HEK293T (cell line): Measurements from ENCODE around the gene GABPB2.

Source experiments
- CTCF ChIA-PET: fragments of 350-600 bp; formaldehyde crosslinking; extraction: SDS; loops from one replicate; lab custom pipeline; 2021; ENCODE audit warnings: antibody characterized with exemption, inconsistent platforms; lab: Yijun Ruan, JAX
- POLR2A ChIA-PET: fragments of 350-600 bp; formaldehyde crosslinking; extraction: SDS; loops from one replicate; lab custom pipeline; 2020; ENCODE audit warnings: antibody characterized with exemption, inconsistent platforms; lab: Yijun Ruan, JAX
- DNase-seq: peaks from one replicate; pipeline ENCODE4 v3.0.0; 2012; ENCODE audit warnings: mixed read lengths; ENCODE audit errors: extremely low spot score
- ARNT ChIP-seq: fragments of 450-650 bp; IDR thresholded peaks from 2 replicates; pipeline ENCODE4 v1.6.1; 2017; ENCODE audit warnings: mild to moderate bottlenecking
- BHLHE40 ChIP-seq: fragments of 450-650 bp; IDR thresholded peaks from 2 replicates; pipeline ENCODE4 v1.6.1; 2016; ENCODE audit warnings: mild to moderate bottlenecking, moderate library complexity, borderline replicate concordance
- CTBP1 ChIP-seq: fragments of 450-650 bp; IDR thresholded peaks from 2 replicates; pipeline ENCODE4 v1.6.1; 2016; ENCODE audit warnings: borderline replicate concordance
- ELF4 ChIP-seq: fragments of 450-650 bp; IDR thresholded peaks from 2 replicates; pipeline ENCODE4 v1.6.1; 2017; ENCODE audit warnings: antibody characterized with exemption
- FOXA1 ChIP-seq: fragments of 450-650 bp; IDR thresholded peaks from 2 replicates; pipeline ENCODE4 v1.6.1; 2016; ENCODE audit warnings: mild to moderate bottlenecking
- FOXK2 ChIP-seq: fragments of 450-650 bp; IDR thresholded peaks from 2 replicates; pipeline ENCODE4 v1.6.1; 2016; ENCODE audit warnings: mild to moderate bottlenecking
- FOXM1 ChIP-seq: fragments of 450-650 bp; IDR thresholded peaks from 2 replicates; pipeline ENCODE4 v1.6.1; 2017; ENCODE audit warnings: mild to moderate bottlenecking, borderline replicate concordance
- HDGF ChIP-seq: fragments of 450-650 bp; IDR thresholded peaks from 2 replicates; pipeline ENCODE4 v1.6.1; 2017; ENCODE audit warnings: antibody characterized with exemption, borderline replicate concordance
- L3MBTL2 ChIP-seq: fragments of 450-650 bp; conservative IDR thresholded peaks from 2 replicates; pipeline ENCODE4 v1.6.1; 2016; ENCODE audit warnings: mild to moderate bottlenecking
- LEF1 ChIP-seq: fragments of 450-650 bp; IDR thresholded peaks from 2 replicates; pipeline ENCODE4 v1.6.1; 2017; ENCODE audit warnings: mild to moderate bottlenecking, borderline replicate concordance
- NFRKB ChIP-seq: fragments of 450-650 bp; IDR thresholded peaks from 2 replicates; pipeline ENCODE4 v1.6.1; 2016; ENCODE audit warnings: mild to moderate bottlenecking, moderate library complexity
- SP1 ChIP-seq: fragments of 450-650 bp; IDR thresholded peaks from 2 replicates; pipeline ENCODE4 v1.6.1; 2017
- SUZ12 ChIP-seq: fragments of 450-650 bp; IDR thresholded peaks from 2 replicates; pipeline ENCODE4 v1.6.1; 2016; ENCODE audit warnings: mild to moderate bottlenecking
- TARDBP ChIP-seq: fragments of 450-650 bp; IDR thresholded peaks from 2 replicates; pipeline ENCODE4 v1.6.1; 2016
- ZNF384 ChIP-seq: fragments of 450-650 bp; IDR thresholded peaks from 2 replicates; pipeline ENCODE4 v1.6.1; 2016
- TF ChIP-seq, protein P1 (sequence below): fragments of 450-650 bp; IDR thresholded peaks from 2 replicates; pipeline ENCODE4 v1.6.1; 2016

The GABPB2 gene

DNA sequence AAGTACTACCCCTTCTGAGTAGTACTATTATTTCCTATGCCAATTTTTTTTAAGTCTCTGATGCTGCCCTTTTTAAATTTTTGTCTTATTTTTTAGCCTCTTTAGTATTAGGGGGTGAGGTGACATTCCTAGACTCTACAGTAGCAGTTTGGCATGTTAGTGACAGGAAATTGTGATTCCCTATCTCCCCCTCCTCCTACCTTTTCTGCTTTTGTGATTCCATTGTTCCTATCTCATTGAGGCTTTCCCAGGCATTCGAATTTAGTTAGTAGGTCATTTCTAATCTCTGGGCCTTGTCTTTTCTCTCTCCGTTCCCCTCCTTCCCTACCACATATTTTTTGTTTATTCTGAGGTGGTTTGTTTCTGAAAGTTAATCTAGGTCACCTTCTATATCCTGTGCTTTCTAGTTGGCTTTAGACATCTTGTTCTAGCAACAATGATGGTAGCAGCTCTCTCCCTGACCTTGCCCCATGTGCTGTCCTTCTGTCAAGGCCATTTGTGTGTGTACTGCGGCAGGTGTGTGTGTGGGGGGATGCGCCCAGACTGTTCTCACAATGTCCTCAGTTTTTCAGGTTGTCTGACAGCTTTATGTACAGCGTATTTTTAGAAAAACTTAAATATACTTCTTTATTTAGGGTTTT is 54.3 kb downstream of the GABPB2 start:
- ChIA-PET CTCF (no interaction called here), POLR2A (no interaction called here)
- TF ChIP-seq LEF1 (no peak), HDGF (no peak), ELF4 (no peak), ZNF384 (no peak), ARNT (no peak), NFRKB (no peak), TARDBP (no peak), CTBP1 (no peak), FOXM1 (no peak), SP1 (no peak), SUZ12 (no peak), FOXA1 (no peak), L3MBTL2 (no peak), FOXK2 (no peak)
- TF ChIP-seq, protein P1, sequence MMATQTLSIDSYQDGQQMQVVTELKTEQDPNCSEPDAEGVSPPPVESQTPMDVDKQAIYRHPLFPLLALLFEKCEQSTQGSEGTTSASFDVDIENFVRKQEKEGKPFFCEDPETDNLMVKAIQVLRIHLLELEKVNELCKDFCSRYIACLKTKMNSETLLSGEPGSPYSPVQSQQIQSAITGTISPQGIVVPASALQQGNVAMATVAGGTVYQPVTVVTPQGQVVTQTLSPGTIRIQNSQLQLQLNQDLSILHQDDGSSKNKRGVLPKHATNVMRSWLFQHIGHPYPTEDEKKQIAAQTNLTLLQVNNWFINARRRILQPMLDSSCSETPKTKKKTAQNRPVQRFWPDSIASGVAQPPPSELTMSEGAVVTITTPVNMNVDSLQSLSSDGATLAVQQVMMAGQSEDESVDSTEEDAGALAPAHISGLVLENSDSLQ = no peak
- DNase-seq = no peak

DNA sequence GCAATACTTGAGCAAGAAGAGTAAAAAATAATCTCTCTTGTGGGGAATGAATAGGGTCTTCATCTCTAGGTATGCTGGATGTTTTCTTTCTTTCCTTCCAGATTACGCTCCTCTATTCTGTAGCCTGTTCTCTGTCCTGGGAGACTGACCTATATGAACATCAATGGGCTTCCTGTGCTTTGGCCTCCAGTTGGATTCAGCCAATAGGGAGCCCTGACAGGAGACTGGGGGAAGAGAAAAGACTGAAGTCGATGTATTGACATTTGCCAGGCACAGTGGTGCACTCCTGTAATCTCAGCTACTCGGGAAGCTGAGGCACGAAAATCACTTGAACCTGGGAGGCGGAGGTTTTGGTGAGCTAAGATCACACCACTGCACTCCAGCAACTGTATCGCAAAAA is 58.2 kb downstream of the GABPB2 start:
- ChIA-PET POLR2A (no interaction called here), CTCF (interaction anchor here (0.6 to 2.2 kb wide), 2 partner anchors 29 to 57 kb away, joined by 4 to 7 read pairs; no protein-coding TSS in a partner anchor)
- TF ChIP-seq ARNT (no peak), CTBP1 (no peak), TARDBP (no peak), L3MBTL2 (no peak), FOXM1 (no peak), SUZ12 (no peak), ELF4 (no peak), LEF1 (no peak), SP1 (no peak), FOXA1 (no peak), HDGF (no peak), NFRKB (no peak), ZNF384 (no peak), BHLHE40 (no peak), FOXK2 (no peak)
- TF ChIP-seq, protein P1 = no peak
- no peak for DNase-seq

DNA sequence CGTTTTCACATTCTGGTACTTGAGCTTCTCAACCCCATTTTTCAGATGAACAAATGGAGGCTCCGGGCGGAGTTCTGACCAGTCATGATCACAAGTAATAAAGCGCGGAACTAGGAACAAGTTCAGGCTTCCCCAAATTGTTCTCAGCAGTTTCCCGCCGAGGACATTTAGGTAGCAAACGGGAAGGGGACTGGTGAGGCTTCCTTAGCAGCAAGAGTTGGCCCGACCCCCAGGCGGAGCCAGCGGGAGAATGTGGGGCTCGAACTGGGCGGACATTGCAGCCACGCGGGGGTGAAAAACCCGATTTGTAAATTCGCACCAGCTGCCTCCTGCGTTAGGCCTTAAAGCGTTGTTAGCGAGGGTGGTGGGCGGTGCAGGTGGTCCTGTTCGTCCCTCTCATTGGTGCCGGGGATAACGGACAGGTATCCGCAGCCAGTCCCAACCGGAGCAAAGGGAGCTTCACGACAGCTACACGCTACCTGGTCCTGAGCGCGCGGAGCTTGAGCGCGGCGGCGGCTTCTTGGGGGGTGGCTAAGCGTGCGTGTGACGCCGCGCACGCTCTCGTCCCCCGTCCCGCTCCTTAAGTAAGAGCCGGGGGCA is 60.5 kb downstream of the GABPB2 start:
- ChIA-PET POLR2A (no interaction called here), CTCF (no interaction called here)
- no peak for DNase-seq
- TF ChIP-seq ARNT (no peak), CTBP1 (no peak), SUZ12 (no peak), LEF1 (no peak), TARDBP (no peak), HDGF (no peak), FOXK2 (no peak), ZNF384 (no peak), FOXM1 (no peak), FOXA1 (no peak), NFRKB (no peak), SP1 (no peak), L3MBTL2 (no peak), BHLHE40 (no peak), ELF4 (no peak)
- TF ChIP-seq, protein P1 = no peak; the same call in 1 of the 2 replicates

DNA sequence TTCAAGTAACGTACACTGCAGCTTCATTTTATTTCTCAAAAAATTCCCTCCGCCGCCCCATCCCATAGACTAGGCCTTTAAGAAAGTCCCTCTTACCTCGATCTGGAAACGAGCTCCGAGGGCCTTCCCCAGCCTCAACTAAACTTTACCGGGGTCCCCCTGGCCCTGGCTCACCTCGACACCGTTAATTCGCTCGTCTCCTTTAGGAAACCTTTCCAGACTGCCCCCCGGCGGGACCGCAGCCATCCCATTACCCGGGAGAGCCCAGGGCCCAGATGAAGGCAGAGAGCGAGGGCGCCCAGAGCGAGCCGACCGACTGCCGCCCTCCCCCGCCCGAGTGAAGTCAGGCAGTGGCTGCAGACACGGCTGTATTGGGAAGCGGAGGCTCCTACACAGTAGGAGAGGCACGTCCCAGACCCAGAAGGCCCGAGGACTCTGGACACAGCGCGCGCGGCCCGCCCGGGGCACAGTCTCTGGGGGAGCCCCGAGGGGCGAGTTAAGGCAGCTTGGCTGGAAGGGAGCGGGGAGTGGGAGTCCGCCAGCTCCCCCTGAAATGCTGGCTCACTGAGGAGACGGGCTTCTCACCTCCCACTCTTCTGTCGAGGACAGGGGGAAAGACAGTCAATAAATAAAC is 61.3 kb downstream of the GABPB2 start:
- ChIA-PET CTCF (no interaction called here), POLR2A (no interaction called here)
- DNase-seq = no peak
- TF ChIP-seq ELF4 (no peak), TARDBP (no peak)
- TF ChIP-seq, protein P1 = no peak

DNA sequence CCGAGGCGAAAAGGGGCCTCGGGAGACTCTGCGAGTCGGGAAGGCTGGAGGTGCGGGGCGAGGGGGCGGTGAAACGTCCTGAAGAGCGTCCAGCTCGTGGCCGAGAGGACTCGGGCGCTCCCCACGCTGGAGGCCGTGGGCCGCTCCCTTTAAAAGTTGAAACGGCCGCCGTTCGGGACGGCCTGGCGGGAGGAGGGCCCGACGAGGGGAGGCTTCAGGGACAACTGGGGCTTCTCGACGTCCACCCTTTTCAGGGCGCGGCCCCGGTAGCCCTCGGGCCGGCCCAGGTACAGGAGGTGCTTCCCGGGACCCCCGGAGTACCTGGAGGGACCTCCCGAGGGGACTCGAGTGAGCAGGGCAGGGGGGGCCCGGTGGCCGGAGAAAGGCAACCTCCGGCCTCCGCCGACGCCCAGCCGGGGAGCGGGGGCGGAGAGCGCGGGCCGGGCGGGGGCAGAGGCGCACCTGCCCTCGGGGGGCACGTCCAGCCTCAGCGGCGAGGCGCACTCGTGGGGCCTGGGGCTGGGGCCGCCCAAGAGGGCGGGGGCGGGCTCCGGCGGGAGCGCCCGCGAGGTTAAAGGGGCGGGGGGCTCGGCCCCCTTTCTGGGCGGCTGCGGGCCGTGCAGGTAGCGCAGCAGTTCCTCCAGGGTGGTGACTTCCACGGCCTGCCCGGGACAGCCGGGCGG is 61.9 kb downstream of the GABPB2 start:
- CTCF ChIA-PET = no interaction called here
- POLR2A ChIA-PET = no interaction called here
- DNase-seq = no peak
- no peak for TF ChIP-seq FOXM1
- TF ChIP-seq CTBP1 = no peak
- no peak for TF ChIP-seq HDGF
- no peak for TF ChIP-seq FOXK2
